GM10847 (cell line): ENCODE data around the gene CTIF.

Source experiments
- POLR2A ChIP-seq: IDR thresholded peaks from 2 replicates; pipeline ENCODE4 v1.6.1; 2011; ENCODE audit not compliant: insufficient read length; ENCODE audit errors: extremely low read depth

The CTIF gene

DNA sequence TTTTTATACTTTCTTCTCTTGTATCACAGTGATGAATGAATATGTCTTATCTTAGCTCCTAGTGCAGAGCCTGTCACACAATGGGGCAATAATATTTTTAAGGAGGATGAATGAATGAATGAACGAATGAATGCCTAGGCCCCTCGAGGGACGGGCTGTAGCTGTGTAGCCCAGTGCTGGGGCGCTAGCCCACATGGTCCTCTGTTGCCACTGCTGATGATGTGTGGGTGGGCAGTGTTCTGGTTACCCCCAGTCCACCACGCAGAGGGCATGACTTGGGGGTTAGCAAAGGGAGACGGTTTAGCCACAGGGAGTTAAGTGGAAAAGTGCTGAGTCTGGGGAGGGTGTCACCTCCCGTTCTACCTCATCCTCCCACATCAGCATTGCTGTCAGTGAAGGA, 277.7 kb downstream of the CTIF start:
- no peak for TF ChIP-seq POLR2A

DNA sequence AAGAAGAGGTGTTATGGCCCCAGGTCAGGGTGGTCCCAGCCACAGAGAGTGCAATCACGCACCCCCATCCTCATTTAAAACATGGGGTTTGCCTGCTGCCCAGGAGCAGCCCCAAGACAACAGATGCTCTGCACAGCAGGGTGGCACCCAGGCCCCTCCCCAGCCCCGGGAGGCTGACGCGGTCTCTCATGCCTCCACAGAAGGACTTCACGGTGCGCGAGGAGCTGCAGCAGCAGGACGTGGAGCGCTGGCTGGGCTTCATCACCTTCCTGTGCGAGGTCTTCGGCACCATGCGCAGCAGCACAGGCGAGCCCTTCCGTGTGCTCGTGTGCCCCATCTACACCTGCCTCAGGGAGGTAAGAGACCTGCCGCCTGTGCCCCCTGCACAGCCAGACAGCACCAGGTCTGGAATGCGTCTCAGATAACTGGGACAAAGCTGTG, 278.2 kb downstream of the CTIF start:
- TF ChIP-seq POLR2A: no peak

DNA sequence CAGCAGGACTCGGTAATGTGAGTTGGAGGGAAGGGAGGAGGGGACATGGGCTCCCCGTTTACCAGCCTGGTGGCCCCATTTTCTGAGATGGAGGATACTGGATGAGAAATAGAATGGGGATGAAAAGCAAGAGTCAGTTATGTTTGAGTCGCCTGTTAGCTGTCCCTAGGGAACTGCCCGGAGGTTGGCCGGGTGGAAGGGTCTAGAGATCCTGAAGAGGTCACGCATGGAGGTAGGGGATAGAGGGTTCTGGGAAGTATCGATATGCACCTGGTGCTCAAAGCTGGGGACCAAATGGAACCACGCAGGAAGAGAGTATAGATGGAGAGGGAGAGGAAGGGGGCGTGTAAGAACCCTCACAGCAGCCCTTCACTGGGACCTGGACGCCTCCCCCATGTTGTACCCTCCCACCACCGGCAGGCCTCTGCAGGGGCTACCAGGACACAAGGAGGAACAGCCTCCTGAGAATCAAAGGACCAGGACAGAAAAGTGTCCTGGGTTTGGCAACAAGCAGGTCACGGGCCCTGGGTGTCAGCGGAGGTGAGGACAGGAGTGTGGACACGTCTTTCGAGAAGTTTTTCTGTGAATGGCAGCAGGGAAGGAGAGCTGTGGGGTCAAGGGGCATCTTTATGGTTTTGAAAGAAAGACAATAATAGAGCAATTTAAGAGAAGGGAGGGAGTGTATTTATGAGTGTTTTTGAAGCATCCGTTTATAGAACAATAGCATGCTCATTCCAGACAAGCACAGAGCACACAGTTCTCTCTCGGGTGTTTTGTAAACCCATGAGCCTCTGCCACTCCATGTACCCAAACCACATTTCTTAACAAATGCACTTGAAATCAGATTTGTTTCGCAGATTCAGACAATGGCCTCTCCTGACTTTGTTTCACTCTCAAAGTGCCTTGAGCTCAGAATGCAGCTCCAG, 279.8 kb downstream of the CTIF start:
- TF ChIP-seq POLR2A: no peak

DNA sequence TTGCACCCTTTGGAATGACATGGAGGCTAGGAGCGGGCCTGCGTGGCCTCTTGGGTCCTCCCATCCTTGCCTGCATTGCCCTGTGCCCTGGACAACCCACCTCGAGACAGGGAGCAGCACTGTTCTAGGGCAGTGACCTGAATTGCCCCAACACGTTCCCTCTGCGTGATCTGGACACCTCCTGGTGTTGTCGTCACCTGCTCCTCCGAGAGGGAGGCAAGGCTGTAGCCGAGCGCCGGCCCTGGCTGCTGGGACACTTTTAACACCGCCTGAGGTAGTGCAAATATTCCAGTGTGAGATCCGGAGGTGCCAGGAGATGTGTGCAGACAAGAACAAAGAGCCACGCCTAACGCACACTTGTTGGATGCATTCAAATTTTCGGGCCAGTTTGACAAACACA, 280.4 kb downstream of the CTIF start:
- no peak for TF ChIP-seq POLR2A

DNA sequence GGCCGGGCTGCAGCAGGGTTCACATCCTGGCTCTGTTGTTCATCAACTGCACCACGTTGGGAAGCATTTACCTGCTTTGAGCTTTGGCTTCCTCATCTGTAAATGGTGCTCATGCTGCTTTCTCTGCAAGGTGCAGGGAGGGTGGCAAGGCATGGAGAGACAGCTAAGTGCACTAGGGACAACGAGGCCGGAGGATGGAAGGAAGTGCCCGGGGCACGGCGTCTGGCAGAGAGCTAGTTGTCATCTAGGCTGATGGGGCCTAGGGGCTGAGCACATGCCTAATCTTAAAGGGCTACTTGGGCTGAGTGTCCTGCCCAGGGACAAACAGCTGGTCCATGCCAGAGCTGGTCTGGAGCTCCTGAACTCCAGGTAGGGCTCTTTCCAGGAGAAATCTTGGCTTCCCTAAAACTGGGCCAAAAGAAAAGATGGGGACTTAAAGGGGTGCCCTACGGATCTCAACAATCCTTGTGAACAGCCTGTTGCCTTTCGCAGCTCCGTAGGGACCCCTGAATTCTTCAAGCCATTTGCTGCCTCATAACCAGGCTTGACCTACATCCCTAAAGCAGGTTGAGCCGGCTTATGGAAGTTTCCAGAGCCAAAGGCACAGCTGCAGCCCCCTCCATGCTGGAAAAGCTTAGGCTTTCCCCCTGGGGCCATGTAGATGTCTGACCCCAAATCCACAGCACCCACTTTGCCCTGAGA, 281.1 kb downstream of the CTIF start:
- no peak for TF ChIP-seq POLR2A

DNA sequence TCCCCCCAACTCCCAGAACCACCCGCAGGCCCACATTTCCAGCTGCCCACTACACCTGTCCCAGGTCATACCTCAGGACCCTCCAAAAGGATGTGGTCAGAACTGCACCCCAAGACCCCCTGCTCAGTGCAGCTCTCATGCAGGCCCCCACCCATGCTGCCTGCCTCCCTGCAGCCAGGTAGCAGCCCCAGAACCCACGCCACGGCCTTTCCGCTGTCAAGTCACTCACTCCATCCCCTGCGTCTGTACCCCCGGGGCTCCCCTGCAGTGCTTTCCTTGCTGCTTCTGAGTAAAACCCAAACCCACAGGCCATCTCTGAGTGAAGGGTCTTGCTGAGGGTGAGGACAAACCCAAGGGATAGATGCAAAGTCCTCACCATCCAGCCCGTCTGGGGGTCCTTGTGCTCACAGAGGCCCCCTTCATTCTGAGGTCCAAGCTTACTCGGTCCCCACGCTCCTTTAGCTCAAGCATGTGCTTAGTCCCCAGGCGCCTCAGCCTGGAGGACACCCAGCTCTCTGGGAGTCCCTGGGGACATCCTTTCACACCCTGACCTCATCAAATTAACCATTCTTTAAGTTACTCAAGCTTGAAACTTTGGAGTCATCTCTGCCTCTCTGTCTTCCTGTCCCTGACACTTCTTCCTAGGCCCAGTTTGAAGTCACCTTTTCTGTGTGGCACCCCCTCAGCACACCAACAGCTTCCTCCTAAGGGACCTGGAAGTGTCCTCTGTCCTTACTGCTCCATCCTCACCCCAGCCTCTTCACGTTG, 281.8 kb downstream of the CTIF start:
- TF ChIP-seq POLR2A: no peak

DNA sequence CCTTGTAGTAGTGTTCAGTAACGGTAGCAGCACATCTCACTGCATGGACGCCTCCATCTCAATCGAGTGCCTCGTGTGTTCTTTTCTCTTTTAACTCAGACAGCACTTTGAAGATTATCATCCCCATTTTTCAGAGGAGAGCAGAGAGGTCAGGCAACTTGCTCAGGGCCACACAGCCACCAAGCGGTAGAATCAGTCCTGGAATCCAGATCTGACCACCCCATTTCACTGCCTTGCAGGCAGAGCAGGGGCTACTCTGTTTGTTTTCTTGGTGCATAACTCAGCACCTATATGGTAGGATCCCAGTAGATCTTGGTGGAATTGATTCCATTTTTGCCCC, 282.4 kb downstream of the CTIF start:
- TF ChIP-seq POLR2A: no peak

DNA sequence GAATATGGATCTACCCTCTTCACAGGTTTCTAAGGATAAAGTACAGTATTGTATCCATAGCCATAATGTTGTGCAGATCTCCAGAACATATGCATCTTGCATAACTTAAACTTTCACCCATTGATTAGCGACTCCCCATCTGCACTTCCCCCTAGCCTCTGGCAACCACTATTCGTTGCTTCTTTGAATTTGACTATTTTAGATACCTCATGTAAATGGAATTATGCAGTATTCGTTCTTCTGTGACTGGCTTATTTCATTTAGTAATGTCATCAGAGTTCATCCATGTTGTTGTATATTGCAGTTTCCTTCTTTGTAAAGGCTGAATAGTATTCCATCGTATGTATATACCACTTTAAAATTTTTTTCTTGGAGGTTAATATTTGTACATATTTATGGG, 283.0 kb downstream of the CTIF start:
- TF ChIP-seq POLR2A: no peak

DNA sequence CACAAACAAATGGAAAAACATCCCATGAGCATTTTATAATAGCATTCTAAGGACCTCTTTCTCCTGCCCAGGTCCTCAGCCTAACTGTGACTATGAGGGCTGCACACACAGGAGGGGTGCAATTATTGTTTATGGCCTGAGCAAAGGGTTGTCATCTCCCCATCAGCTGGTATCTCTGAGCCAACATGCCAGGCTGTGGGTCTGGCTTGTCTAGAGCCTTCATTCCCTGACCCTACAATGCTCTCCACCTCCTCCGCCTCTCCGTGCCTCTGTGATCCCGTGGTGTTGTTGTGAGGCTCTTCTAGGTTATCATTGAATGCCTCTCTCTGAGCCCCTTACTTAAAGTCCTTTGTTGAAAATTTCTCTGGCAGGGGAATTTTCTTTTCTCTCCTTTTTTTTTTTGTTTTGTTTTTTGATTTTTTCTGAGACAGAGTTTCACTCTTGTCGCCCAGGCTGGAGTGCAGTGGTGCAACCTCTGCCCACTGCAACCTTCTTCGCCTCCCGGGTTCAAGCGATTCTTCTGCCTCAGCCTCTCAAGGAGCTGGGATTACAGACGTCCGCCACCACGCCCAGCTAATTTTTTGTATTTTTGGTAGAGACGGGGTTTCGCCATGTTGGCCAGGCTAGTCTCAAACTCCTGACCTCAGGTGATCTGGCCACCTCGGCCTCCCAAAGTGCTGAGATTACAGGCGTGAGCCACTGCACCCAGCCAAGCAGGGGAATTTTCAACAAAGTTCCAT, 285.6 kb downstream of the CTIF start:
- no peak for TF ChIP-seq POLR2A

DNA sequence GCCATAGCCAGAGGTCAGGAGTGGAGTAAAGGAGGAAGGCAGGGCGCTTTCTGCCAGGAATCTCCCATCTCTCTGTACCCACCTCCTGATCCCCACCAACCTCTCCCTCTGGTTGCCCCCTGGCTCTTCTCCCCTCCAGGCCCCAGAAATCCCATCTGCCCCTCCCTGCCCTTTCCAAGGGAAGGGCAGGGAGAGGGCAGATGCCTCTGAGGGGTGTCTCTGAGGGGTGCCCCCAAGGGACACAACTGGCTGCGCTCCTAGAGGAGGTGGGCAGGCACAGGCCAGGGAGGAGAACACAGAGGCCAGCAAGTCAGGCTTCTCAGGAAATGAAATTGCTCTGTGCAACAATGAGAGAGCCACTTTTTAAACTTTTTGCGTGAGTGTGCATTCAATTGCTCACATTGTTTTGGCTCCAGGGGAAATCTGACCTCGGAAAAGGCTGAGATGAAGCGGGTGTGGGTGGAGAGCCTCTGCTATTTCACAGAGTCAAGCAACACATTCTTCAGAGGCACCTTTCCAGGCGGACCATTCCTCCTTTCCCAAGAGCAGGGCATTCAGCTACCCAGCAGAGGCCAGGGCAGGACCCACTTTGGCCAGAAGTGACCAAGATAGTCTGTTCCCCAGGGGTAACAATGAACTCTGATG, 286.4 kb downstream of the CTIF start:
- TF ChIP-seq POLR2A: no peak

DNA sequence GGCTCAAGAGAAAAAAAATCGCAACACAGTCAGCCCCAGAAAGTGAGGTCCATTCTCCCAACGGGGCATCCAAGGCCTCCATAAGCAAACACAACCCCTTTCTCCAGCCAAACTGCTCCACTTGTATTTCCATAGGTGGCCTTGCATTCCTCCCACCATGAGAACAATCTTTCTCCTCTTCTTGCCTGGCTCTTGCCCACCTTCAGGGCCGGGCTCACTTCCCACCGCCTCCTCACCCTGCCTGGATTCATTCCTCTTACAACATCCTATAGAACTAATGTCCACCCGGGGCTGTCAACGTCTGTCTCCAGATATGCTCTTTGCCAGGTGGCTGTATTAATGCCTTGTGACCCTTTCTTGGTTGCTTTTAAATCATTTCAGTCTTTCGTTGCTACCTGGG, 287.4 kb downstream of the CTIF start:
- no peak for TF ChIP-seq POLR2A

DNA sequence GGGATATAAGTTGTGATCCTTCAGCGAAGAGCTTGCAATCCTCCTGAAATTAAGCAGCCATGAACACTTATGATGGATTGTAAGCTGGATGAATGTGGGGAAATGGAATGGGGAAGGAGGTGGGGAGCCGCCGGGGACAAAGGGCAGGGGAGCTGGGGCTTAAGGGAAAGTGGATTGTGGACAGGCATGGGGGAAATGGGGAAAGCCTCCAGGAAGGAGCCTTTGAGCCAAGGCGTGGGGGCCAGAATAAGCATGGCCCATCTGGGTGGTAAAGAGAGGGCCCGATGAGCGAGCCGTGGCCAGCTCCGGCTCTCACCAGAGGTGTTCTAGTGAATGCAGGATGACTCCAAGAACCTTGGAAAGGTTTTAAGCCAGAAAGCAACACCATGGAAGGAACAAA, 288.0 kb downstream of the CTIF start:
- TF ChIP-seq POLR2A: no peak

DNA sequence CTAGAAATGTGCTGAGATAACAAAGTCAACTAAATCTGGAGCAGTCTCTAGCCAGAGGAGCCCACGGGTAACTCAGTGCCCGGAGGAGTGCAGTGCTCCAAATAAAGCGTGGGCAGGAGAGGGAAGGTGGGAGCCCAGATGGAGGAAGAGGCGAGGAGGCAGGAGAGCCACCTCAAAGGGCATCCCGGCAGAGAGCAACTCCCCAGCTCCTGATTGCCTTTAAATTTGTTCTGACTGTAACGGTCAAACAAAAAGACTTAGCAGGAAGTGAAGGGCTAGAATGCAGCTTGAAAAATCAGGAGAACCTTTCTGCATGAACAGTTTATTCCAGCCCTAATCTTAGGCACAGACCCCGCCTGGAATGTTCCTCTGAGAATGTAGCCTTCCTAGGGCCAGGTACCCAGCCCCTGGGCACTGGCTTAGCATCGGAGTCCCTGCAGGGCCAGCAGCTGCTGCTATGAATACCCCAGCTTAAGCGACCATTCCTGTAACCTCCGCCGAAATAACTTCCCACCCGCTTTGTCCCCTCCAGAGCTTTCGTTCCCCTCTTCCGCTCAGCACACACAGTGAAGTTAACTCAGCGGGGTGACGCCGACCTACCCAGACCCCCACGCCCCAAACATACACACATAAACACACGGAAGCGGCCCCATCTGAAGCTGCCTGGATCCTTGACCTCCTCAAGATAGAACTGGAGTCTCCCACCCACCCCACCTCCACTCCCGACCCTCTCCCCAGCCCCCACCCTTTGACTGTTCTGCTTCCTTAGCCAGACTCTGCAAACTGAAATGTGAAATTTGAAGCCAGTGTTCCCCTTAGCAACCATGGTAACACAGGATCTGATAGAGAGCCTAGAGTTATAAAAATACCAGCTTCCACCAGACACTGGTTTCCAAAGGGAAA, 288.7 kb downstream of the CTIF start:
- no peak for TF ChIP-seq POLR2A

DNA sequence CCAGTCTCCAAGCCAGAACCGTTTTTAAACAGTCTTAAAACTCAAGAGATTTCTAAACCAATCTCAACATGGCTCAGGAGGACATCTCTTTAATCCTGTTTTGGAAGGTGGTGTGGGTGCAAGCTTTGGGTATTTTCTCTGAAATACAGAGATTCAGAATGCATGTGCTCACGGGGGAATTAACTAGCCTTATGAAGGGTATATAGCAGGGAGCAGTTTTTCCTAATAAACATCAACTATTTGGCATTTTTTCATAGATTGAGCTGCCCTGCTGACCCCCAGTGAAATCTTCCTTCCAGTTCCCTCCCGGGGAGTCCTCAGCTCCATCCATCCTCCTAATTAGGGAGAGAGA, 289.3 kb downstream of the CTIF start:
- TF ChIP-seq POLR2A: no peak
